Activated naive CD4-positive, alpha-beta T cell treated with anti-CD3 and anti-CD28 coated beads for 36 hours (primary cell): ENCODE results near the gene MED23. TPM values are rescaled to one million over a fixed set of nuclear protein-coding genes. Genes with fewer than 3 reads are reported as not detected.
A peak's percentile ranks its signal among the peaks of the same experiment; 100 is the strongest.
"Not testable (repeated sequence)": the region's sequence is repeated elsewhere in the genome, so short reads cannot be mapped to it uniquely, and the experiment has no call there.

Source experiments
- CTCF ChIA-PET: fragments of 350-600 bp; sonication (Branson Sonifier 250); formaldehyde crosslinking; loops from one replicate; lab custom pipeline; 2021; ENCODE audit warnings: antibody characterized with exemption; lab: Charles Lee
- DNase-seq: peaks from one replicate; pipeline ENCODE4 v3.0.0-alpha.2; 2020
- H3K27ac Mint-ChIP-seq: one replicate; pipeline ENCODE4 v1.8.0; 2021; ENCODE audit warnings: mild to moderate bottlenecking, mixed read lengths
- H3K27me3 Mint-ChIP-seq: one replicate; pipeline ENCODE4 v1.8.0; 2021; ENCODE audit warnings: low read depth, mixed read lengths
- H3K36me3 Mint-ChIP-seq: one replicate; pipeline ENCODE4 v1.8.0; 2021; ENCODE audit warnings: low read depth, mixed read lengths
- H3K4me1 Mint-ChIP-seq: one replicate; pipeline ENCODE4 v1.8.0; 2021; ENCODE audit warnings: low read depth, mixed read lengths
- H3K4me3 Mint-ChIP-seq: one replicate; pipeline ENCODE4 v1.8.0; 2021; ENCODE audit warnings: mild to moderate bottlenecking, moderate library complexity, mixed read lengths
- H3K9me3 Mint-ChIP-seq: one replicate; pipeline ENCODE4 v1.8.0; 2021; ENCODE audit warnings: mixed read lengths
- intact Hi-C: fragments of 100-400 bp; cut with micrococcal nuclease; formaldehyde crosslinking; loops from one replicate; pipeline ENCODE4 v1.15.1; 2023
- total RNA-seq, 2 experiments: library from RNA; stranded (reverse); gene quantifications; one replicate each; pipeline ENCODE4 v1.2.3, GENCODE V29; 2021

MED23 gene
- total RNA-seq, 2 experiments from 2014 or later = 27.4 to 28.8 TPM

DNA sequence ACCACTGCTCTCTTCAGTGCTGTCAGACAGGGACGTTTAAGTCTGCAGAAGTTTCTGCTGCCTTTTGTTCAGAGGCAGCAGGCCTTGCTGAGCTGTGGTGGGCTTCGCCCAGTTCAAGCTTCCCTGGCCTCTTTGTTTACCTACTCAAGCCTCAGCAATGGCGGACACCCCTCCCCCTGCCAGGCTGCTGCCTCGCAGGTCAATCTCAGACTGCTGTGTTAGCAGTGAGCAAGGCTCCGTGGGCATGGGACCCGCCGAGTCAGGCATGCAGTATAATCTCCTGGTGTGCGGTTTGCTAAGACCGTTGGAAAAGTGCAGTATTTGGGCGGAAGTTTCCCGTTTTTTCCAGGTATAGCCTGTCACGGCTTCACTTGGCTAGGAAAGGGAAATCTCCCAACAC is 96.4 kb downstream of the MED23 start:
- not testable (repeated sequence) for H3K27me3 Mint-ChIP-seq

DNA sequence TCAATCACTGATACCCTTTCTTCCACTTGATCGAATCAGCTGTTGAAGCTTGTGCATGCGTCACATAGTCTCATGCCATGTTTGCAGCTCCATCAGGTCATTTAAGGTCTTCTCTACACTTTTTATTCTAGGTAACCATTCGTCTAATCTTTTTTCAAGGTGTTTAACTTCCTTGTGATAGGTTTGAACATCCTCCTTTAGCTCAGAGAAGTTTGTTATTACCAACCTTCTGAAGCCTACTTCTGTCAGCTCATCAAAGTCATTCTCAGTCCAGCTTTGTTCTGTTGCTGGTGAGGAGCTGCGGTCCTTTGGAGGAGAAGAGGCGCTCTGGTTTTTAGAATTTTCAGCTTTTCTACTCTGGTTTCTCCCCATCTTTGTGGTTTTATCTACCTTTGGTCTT is 97.1 kb downstream of the MED23 start:
- not testable (repeated sequence) for H3K36me3 Mint-ChIP-seq, H3K27me3 Mint-ChIP-seq, H3K27ac Mint-ChIP-seq, H3K4me3 Mint-ChIP-seq, H3K9me3 Mint-ChIP-seq
- peaks cover 56% of the 10 kb centered on the region for H3K4me1 Mint-ChIP-seq
- intact Hi-C loops = loop anchor here (5.0 kb wide), 1 partner anchor 1209 kb away; no protein-coding TSS in a partner anchor
- CTCF ChIA-PET = interaction anchor here (0.7 to 8.1 kb wide), 4 partner anchors 11 to 332 kb away, joined by 3 to 82 read pairs (median 50); partner anchors contain the start of gene MED23
- DNase-seq = peak; percentile 37

More for the DNA sequence above, 96.4 kb downstream of the MED23 start:
- not testable (repeated sequence) for H3K4me3 Mint-ChIP-seq, H3K27ac Mint-ChIP-seq, DNase-seq, H3K36me3 Mint-ChIP-seq, H3K9me3 Mint-ChIP-seq
- H3K4me1 Mint-ChIP-seq = peaks cover 55% of the 10 kb centered on the region
- CTCF ChIA-PET = interaction anchor here (1.3 to 8.1 kb wide), 5 partner anchors 12 to 647 kb away, joined by 7 to 82 read pairs (median 25); partner anchors contain the start of gene MED23
- intact Hi-C loops = loop anchor here (1.0 to 5.0 kb wide), 13 partner anchors 12 to 1505 kb away; partner anchors contain the start of genes AKAP7, EPB41L2 and MED23

DNA sequence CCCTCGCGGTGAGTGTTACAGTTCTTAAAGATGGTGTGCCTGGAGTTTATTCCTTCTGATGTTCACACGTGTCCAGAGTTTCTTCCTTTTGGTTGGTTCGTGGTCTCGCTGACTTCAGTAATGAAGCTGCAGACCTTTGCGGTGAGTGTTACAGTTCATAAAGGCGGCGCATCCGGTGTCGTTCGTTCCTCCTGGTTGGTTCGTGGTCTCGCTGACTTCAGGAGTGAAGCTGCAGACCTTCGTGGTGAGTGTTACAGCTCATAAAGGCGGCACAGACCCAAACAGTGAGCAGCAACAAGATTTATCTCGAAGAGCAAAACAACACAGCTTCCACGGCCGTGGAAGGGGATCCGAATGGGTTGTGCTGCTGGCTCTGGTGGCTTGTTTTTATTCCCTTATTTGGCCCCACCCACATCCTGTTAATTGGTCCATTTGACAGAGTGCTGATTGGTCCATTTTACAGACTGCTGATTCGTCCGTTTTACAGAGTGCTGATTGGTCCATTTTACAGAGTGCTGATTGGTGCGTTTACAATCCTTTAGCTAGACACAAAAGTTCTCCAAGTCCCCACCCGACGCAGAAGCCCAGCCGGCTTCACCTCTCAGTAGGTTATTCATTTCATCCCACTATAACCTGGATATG is 103.2 kb downstream of the MED23 start:
- no peak for DNase-seq
- no peak overlapping the region for H3K4me3 Mint-ChIP-seq
- CTCF ChIA-PET = interaction anchor here (0.5 to 2.0 kb wide), 5 partner anchors 8 to 654 kb away, joined by 3 to 7 read pairs (median 3); no protein-coding TSS in a partner anchor

DNA sequence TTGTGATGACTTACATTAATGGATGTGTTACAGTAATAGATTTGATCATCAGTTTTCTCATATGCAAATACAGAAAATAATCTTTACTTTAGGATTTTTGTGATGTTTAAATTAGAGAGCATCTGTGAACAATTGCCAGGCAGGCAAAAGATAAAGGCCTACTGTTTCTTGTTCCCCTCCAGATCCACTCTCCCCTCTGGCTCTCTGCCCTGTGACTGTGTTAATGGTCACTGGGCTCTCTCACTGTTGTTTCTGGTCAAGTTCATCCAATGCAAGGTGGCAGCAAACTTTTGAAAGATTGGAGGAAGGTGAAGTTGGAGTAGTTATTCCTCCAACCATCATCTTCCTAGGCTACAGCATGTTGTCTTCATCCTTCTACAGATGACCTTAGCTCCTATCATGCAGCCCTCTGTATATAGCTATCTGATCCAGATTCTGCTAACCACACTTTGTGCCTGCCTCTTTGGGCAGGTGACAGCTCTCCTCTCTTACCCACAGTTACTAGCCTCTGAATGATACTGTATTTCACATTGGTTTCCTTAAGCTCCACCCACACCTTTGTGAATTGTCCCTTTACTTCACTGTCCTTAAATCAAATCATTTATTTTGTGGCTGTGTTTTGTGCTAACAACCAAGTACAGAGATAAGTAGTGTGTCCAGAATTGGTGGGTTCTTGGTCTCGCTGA is 103.9 kb downstream of the MED23 start:
- no peaks in the 10 kb centered on the region for H3K27me3 Mint-ChIP-seq
- no peaks in the 10 kb centered on the region for H3K9me3 Mint-ChIP-seq
- CTCF ChIA-PET = interaction anchor here (0.6 to 2.0 kb wide), 6 partner anchors 8 to 341 kb away, joined by 3 to 7 read pairs (median 3); no protein-coding TSS in a partner anchor
- peaks cover 21% of the 10 kb centered on the region for H3K4me1 Mint-ChIP-seq
- H3K27ac Mint-ChIP-seq = no peak overlapping the region
- no peak for DNase-seq
- intact Hi-C loops = no loop called here
- H3K36me3 Mint-ChIP-seq = no peaks in the 10 kb centered on the region
- H3K4me3 Mint-ChIP-seq = no peak overlapping the region

More for the DNA sequence above, 103.2 kb downstream of the MED23 start:
- Mint-ChIP-seq H3K4me1 (peaks cover 25% of the 10 kb centered on the region), H3K27ac (no peak overlapping the region), H3K9me3 (no peaks in the 10 kb centered on the region), H3K36me3 (no peaks in the 10 kb centered on the region), H3K27me3 (no peaks in the 10 kb centered on the region)
- intact Hi-C loops = no loop called here

Other genes with a start within 250 kb of the MED23 start
- not detected for gene ARG1, start 55.0 kb downstream of the MED23 start, total RNA-seq
- 1 to 10 TPM in 1 of 2 experiments, under 1 TPM in 1; 0.96 to 1.2 TPM for gene ENPP3, start 9.1 kb upstream of the MED23 start, total RNA-seq
- gene OR2A4, start 73.2 kb upstream of the MED23 start, total RNA-seq = not detected
- gene CTAGE9, start 82.8 kb upstream of the MED23 start, total RNA-seq = not detected
- gene ENPP1, start 179.8 kb upstream of the MED23 start, total RNA-seq = under 1 TPM in 1 of 2 experiments, not detected in 1; 0.19 TPM